Measurements from ENCODE around the gene GAL3ST3.
"Not testable (repeated sequence)": the region's sequence is repeated elsewhere in the genome, so short reads cannot be mapped to it uniquely, and the experiment has no call there.

GAL3ST3 gene

GRCh38 chr11:66042227-66042995 lies 6.5 kb downstream of the GAL3ST3 start:
- DNase-seq = no peak

GRCh38 chr11:66039765-66040164 lies 9.2 kb downstream of the GAL3ST3 start:
- no peak for DNase-seq

GRCh38 chr11:66037327-66037726 lies 11.6 kb downstream of the GAL3ST3 start:
- no peak for DNase-seq

GRCh38 chr11:66036334-66036710 lies 12.6 kb downstream of the GAL3ST3 start:
- no peak for DNase-seq

DNA sequence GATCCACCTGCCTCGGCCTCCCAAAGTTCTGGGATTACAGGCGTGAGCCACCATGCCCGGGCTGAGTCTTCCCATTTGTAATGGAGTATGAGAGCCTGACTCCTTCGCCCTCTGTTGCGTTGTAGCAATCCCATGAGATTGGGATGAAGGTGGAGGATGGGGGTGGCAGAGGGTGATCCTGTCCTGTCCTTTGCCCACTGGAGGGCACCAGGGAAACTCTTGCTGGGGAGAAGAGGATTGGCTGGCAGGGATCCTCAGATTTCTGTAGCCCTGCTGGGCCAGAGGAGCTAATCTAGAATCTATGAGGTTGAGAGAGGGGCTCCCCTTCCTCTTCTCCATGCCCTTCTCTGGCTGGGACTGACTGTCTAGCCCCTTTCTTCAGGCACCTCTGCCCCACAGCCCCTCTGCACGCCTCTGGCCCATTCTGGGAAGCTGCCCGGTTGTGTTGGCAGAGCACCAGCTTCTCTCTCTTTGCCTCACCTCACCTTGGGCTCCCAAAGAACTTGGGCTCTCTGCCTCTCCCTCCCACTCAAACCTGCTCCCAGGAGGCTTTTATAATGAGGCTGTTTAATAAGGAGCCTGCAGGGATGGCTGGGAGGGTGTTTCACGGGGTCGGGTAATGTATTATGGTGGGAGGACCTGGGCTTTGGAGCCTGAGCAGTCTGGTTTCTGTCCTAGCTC lies 13.2 kb downstream of the GAL3ST3 start:
- DNase-seq = no peak

- no peak for DNase-seq
Measured at GRCh38 chr11:66032957-66033735, 15.8 kb downstream of the GAL3ST3 start.

- no peak for DNase-seq
Measured at GRCh38 chr11:66026017-66026529, 22.9 kb downstream of the GAL3ST3 start, which contains the start of gene CATSPER1. Gene CATSPER1 (minus strand): TSS chr11:66026479. CDS start chr11:66026379, 100 bp downstream.

- DNase-seq = not testable (repeated sequence)
Measured at GRCh38 chr11:66023186-66023440, 25.8 kb downstream of the GAL3ST3 start.

DNA sequence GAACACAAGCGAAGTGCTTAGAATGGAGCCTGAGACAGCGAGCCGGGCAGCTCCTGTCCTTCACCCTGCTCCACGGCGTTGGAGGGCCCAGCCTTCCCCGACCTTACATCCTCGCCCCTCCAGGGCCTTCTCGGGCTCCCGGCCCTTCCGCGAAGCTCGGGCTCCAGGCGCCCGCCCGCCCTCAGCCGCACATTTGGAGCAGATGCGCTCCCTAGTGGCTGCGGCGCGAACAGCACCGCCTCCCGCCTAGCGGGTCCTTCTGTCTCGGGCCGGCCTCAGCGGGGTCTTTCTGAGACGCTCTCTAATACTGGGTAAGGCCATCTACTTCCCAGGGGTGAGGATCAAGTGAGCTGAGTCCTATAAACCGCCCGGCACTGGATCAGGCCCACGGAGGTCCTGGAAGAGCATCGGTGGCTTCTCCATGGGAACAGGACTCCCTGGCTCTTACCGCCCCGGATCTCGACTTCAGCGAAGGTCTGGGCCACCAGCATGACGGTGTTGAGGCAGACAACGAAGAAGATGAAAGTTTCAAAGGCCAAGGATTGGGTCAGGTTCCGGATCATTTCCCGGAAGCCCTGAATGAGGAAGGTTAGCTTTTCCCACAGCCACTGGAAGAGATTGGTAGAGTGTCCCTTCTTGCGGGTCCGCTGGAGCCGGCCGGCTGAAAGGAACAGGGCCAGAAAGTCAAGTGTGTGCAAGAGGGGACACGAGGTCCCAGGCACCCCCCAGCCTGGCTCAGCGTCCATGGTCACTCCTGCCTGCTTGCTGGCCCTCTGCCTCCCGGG lies 26.4 kb downstream of the GAL3ST3 start:
- peak; percentile 37 to 78 (median 68) for DNase-seq

GRCh38 chr11:66020618-66021357 lies 28.2 kb downstream of the GAL3ST3 start:
- DNase-seq = no peak

- no peak for DNase-seq
Measured at GRCh38 chr11:66020212-66020611, 28.7 kb downstream of the GAL3ST3 start.

GRCh38 chr11:66017321-66017720 lies 31.6 kb downstream of the GAL3ST3 start:
- no peak for DNase-seq

DNA sequence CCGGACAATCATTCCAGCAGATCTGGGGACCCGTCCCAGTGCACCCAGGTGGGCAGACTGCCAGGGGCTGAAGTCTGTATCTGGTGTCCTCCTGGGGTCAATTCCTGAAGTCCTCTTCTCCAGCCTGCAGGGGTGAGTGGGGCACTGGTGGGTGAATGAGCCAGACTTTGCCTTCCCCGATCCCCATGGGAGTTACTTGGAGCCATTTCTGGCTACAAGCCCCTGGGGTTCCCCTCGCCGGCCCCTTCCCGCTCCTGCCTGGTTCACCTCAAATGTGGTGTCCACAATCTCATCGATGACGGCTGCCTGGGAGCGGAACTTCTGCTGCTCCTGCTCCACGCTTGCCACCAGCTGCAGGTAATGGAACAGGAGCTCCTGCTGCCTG lies 32.2 kb downstream of the GAL3ST3 start:
- DNase-seq = no peak

DNA sequence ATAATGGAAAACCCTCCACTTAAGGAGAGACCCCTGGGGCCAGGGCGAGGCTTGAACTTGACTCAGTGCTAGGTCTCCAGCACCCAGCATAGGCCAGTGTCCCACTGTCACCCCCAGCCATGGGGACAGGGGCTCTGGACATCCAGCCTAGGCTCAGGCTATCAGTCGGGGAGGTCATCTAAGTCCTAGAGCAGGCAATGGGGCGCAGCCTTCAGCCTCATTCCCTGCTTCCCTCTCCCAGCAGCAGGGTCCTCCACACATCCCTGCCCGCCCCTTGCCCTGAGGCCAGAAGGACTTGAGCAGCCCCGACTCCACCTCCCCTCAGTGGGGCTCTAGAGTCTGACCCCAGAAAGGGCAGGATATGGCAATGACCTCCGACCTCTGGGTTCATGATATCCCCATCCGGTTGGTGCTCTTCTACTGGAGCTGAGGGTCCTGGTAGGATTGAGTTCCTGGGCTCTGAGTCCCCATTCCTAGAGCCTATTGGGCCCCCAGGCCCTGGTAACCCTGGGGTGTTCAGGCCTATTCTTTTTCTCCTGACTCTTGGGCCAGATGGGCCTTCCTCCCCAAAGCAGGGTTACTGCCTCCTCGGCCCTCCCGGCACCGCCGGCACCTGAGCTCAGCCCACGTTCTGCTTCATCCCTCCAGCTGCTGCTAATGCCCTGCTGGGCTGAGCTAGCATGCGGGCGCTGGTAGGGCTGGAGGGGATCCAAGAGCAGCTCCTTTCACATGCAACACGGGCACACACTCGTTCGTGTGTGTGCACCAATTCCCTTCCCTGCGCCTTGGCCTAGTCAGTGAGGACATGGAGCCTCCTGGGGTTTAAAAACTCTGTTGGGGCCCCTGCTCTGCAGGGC lies 32.8 kb downstream of the GAL3ST3 start:
- DNase-seq = no peak

GRCh38 chr11:66015454-66015881 lies 33.5 kb downstream of the GAL3ST3 start:
- DNase-seq = no peak

GRCh38 chr11:66014804-66015453 lies 34.0 kb downstream of the GAL3ST3 start:
- no peak for DNase-seq

- no peak for DNase-seq
Measured at GRCh38 chr11:66013762-66014100, 35.2 kb downstream of the GAL3ST3 start.

DNA sequence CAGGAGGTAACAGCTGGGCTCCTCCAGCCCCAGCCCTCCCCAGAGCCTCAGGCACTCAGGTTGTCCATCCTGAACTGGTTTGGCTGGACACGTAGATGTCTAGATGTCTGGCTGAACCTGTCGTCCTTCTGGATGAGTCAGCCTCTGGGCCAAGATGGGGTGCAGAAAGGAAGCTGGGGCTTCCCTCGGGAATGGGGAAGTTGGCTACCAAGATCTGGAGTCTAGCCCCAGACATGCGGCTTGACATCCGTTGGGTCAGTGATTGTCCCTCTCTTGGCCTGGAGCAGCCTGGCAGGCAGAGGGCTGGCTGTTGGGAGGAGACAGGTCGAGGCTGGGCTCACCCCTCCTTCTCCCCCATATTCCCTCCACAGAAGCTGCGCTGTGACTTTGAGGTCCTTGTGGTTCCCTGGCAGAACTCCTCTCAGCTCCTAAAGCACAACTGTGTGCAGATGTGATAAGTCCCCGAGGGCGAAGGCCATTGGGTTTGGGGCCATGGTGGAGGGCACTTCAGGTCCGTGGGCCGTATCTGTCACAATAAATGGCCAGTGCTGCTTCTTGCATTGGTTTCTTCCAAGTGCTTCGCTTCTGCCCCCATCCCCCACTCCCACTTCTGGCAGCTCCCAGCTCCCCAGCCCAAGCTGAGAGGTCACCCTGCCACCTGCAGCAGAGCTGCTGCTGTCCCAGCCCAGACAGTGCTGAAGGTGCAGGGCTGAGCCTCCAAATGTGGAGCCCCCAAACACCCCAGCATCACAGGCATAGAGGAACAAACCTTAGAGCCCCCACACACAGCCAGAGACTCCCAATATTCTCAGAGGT lies 35.8 kb downstream of the GAL3ST3 start:
- no peak for DNase-seq

DNA sequence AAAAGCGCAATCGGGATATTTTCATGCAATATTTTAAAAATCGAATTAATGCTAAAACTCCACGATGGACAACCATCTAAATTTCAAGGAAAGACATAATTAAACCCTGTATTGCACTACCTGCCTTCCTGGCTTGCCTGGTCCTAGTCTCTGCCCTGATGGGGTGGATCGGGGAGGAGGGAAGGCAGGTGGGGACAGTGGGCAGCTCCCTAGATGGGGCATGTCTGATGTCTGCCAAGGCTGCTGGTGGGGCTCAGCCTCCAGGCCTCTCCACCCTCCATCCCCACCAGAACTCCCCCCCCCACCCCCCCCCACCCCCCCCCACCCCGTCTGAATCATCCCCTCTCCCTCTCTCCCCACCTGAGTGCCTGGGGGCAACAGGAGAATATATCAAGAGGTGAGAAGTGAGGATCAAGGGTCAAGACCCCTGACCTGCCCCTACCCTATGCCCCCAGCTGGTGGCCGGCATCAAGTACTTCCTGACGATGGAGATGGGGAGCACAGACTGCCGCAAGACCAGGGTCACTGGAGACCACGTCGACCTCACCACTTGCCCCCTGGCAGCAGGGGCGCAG lies 36.5 kb downstream of the GAL3ST3 start:
- DNase-seq = no peak
